Midbrain (tissue), 1 donor: ENCODE data around the gene DHRS12.
"Not testable (repeated sequence)": the region's sequence is repeated elsewhere in the genome, so short reads cannot be mapped to it uniquely, and the experiment has no call there.

Source experiments
- DNase-seq: peaks from one replicate; lab custom pipeline; 2025; lab: John Stamatoyannopoulos, UW

Gene DHRS12

DNA sequence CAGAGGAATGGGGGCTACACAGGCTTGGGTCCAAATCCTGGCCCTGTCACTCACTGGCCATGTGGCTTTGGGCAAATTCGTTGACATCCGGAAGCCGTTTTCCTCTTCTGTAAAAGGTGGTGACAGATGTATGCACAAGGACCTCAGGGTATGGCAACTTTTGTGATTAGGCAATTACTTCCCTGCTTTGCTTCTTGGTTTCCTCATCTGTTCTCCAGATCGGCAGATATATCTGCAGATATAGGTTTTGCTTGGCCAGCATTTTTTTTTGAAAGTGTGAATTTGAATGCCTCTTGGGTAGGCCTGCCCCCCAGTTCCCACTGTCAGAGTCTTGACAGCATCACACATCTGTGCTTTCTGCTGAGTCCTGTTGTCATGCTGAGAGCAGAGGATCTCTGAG lies 23.3 kb upstream of the DHRS12 start:
- no peak for DNase-seq

DNA sequence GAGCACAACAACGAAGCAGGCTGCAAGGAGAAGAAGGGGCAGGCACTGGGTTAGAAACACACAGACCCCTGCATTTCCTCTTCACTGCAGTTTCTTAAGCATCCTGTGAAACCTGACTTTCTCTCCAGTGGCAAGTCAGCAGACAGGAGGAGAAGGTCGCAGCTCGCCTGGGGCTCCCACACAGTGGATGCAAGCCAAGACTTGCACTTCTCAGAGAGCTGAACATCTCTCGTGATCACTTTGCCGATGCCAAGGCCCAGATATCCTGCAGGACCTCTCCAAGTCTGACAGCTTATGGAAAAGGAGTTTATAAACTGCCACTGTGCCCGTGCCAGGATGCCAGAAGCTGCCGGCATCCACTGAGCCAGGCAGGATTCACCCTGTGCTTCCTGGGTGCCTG lies 22.6 kb upstream of the DHRS12 start:
- DNase-seq, result no peak

DNA sequence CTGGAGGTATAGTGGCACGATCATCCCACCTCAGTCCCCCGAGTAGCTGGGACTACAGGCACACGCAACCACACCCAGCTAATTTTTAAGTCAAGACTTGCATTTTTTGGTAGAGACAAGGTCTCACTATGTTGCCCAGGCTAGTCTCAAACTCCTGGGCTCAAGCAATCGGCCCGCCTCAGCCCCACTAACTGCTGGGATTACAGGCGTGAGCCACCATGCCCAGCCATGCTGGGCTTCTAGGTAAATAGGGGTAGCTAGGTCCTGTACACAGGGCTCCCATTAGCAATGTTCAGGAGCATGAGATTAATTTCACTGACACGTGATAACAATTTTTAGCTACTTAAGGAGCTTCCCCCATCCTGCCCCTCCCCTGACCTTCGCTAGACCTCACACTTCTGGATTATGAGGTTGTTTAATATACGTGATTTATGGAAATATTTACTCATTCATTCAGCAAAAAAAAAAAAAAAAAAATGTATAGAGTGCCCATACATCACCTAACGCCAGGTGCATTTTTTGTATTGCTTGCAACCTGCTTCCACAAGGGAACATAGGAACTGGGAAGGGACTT lies 21.8 kb upstream of the DHRS12 start:
- no peak for DNase-seq

DNA sequence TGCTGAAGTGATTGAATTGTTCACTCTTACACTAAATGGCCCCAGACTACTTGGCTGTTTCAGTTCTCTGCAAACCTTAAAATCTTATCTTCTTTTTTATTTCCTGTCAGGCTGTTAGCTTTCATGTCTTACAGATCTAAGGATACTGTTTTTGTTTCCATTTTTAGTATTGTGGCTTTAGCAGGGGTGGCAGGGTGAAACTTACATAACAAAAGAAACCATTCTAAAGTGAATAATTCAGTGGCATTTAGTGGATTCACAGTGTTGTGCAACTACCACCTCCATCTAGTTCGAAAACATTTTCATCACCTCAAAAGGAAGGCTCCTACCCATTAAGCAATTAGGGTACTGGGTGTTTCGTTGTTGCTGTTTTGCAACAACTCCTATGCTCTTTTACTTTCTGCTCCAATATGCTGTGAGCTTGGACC lies 21.2 kb upstream of the DHRS12 start:
- no peak for DNase-seq

DNA sequence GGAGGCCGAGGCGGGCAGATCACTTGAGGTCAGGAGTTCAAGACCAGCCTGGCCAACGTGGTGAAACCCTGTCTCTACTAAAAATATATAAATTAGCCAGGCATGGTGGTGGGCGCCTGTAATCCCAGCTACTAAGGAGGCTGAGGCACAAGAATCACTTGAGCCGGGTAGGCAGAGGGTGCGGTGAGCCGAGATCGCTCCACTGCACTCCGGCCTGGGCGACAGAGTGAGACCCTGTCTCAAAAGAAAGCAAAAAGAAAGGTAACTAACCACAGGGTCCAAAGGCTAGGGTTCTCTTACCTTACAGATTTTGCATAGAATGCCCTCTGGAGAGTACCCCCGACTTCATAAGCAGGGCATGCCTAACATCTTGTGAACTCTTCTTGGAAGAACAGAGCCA lies 20.7 kb upstream of the DHRS12 start:
- DNase-seq, result not testable (repeated sequence)

DNA sequence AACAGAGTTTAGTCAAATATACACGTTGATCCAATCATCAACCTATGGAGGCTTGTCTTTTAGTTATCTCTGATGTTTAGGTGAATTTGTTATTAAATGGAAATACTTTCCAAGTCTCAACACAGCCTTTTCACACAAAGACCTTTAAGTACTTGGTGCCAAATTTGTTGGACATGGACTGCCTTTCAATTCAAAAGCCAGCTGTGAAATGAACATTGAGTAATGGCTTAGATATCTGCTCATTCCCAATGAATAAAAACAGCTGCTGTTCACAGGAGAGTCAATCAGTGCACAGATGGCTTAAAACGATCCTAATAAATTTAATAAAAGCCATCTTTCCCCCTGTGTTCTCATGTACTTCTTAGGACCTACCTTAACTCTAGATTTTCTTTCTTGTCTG lies 19.9 kb upstream of the DHRS12 start:
- no peak for DNase-seq

DNA sequence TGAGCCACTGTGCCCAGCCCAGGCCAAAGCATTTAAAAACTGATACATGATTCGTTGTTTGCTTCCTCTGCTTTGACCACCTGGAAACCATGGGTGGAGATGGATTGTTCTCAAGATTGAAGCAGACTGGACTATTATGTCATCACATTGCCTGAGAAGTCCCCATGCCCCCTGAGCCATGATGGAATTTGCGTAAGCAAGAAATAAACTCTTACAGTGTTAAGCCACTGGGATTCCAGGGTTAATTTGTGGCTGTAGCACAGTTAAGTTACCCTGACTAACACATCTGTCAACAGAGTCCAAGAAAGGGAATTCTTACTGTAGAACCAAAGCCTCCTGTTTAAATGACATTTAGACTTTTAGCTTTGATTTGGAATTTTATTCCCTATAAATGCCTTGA lies 19.4 kb upstream of the DHRS12 start:
- DNase-seq, result no peak

DNA sequence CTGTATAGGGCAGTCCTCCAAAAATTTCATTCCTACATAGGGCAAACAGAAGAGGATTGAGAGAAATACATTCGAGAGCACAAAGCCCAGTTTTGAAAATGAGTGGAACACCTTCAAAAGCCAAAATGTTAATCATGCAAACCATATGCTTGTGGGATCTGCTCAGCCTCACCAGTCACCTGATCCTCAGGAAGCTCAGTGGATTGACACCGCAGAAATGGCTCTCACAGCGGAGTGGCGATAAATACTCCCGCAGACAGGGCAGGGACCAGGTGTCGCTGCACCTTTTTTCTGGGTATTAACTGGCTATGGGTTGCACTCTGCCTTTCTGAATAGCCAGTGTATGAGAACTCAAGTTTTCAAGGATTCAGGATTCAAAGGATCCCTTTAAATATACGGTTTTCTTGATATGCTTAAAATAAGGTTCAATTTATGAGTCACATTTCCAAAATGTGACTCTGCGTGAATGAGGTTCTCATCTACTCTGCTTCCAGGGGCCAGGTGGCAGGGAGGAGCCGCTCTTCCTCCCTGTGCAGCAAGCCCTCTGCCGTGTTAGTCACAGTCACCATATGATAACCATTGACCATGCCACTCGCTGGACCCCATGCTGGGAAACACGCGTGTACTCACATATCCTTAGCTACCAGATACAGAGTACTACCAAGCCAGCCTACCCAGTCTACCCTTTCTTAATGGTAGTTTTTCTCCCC lies 18.3 kb upstream of the DHRS12 start:
- DNase-seq, result no peak

DNA sequence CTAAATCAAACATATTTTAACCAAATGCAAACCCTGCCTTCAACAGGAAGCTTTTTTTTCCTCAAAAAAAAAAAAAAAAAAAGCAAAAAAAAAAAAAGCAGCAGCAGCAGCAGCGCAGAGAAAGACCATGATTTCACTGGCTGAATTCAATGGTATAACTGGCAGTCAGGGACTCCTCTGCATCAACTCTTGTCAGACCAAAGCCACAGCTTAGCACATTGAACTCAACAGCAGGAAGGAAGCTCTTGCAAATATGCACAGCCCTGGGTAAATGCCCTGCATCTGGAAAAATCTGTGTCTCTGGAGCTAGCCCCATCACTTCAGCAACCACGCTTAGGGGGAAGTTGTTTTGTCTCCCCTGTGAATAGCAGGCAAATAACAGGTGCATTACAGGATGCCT lies 17.6 kb upstream of the DHRS12 start:
- DNase-seq, result no peak

DNA sequence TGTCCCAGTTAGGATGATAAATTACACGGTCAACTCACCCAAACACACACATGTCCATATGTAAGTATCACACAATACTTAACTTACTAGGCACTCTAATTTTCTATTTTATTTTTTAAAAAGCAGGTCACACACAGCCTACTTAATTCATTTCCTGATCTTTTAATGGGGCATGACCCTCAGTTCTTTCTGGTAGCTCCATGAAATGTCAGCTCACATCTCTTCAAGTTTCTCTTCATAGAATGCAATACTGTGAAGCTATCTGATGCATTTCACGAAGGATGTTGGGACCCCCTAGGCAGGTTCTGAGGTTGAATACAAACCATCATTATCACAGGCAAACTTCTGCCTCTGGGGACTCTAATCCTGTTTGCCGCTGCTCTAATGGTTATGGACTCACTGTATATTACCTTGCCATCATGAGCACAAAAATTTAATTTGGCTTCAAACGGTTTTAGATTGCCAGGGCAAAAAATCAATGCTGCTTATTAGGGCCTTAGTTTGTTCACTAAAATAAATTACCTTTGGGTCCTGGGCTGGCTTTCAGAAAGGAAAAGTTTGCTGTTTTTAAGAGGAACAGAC lies 16.1 kb upstream of the DHRS12 start:
- DNase-seq, result no peak

DNA sequence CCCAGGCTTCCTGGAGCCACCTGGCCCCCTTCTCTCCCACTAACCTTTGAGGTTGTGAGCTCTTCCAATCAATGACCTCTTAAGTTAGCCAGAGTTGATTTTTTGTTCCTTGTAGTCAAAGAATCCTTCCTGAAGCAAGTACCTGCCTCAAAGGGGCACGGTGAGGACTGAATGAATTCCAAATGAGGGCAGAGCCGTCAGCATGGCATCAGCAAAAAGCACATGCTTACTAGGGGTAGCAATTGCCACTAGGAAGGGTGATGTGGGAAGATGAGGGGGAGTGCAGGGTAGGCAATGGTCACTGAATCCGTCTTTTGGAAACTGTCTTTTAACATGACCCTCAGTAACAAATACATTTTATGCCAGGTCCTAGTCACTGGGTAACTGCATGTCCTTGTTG lies 15.6 kb upstream of the DHRS12 start:
- no peak for DNase-seq

DNA sequence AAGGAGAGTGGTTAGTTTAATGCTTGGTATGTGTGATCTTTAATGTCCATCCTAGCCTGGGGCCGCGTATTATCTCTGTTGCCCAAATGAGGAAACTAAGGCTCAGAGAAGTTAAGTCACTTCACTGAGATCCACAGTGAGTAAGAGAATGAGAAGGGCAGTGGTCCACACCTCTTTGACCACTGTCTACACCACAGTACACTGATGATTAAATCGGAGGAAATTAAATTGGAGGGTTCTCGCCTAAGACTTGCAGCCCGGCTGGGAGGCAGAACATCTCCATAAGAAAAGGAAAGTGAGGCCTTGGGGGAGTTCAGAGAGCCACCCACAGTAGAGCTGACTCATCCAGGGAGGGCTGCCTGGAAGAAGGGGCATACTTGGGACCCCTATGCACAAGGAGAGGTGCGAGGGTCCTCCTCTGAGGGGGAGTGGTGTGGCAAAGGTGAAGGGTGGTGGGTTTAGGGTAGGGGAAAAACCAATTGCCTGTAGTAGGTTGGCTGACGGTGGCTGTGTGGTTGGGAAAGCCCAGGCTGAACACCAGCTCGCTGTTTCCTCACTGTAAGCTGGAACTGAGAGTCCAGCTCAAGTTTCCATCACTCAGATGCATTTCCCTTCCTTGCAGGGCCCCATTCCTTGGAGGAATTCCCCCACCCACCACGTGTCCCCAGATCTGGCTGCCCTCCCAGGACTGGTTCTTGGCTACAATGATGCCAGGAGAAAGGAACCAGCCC lies 15.0 kb upstream of the DHRS12 start:
- peak; percentile 32 for DNase-seq

DNA sequence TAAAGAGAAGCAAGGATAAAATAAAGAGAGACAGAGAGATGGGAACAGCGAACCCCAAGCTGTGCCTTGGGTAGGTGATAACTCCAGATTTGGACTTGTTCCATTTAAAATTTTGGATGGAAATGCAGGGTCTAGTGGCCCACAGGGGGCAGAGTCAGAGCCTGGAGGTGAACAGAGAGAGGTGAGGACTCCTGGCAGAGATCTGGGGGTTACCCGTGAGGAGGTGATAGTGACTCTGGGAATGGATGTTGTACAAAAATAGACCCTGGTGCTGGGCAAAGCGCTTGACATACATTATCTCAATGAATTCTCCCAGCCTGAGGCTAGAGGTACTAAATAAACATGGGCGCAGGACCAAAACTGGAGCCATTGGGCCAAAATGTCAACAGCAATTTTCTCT lies 14.3 kb upstream of the DHRS12 start:
- no peak for DNase-seq

DNA sequence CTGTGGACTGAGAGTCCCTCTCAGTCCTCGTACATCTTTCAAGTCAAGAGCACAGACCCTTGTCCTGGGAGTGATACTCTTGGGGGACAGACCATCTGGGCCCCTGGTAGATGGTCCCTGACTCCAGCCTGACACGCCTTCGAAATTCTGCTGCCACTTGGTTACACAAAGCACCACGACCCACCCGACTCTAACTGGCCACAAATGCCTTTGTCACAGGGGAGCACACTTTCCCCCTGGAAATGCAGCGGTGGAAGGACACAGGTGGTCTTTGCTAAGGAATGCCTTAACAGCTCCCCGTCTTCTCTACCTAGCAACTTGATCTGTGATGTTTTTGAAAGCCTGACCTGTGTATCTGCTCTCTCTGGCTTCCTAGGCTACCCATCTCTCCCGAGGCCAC lies 13.8 kb upstream of the DHRS12 start:
- no peak for DNase-seq

DNA sequence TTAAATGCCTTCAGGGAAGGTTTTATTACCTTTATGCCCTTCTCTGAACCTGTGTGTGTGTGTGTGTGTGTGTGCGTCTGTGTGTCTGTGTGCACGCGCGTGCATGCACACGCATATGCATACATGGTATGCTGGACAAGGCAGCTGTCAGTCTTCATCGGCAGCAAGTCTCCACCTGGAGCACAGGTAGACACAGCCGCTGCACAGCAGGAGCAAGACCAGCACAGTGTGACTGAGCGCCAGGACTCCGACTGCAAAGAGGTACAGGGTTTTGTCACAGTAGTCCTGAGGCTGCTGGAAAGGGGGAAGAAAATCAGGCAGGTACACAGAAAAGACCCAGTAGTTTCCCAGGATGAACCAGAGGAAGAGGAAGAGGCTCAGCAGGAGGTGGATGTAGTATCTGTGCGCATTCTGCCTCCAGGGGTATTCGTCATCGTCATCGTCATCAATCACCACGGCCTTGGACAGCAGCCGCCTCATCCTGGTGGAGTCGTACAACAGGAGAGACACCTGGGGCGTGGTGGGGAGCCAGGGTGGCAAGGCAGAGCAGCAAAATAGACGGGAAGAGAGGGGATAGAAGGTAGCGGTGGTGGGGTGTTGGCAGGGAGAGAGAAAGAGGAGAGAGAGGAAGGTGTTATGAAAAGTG lies 12.8 kb upstream of the DHRS12 start:
- DNase-seq, result no peak

DNA sequence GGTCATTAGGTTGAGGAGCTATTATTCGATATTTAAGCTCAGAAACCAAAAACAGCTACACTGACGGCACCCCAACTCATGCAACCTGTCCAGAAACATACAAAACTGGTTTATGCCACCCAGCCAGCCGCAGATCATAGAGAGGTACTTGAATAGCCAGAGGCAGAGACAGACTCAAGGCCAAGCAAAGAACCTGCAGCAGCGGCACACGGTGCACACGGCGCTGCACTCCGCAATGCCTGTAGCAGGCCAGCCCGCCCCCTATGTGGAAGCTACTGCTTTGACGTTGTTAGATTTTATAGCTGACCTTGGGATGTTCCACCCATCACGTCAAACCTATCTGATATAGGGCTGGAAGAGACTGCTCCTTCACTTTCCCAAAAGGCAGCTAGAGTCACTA lies 11.9 kb upstream of the DHRS12 start:
- no peak for DNase-seq

DNA sequence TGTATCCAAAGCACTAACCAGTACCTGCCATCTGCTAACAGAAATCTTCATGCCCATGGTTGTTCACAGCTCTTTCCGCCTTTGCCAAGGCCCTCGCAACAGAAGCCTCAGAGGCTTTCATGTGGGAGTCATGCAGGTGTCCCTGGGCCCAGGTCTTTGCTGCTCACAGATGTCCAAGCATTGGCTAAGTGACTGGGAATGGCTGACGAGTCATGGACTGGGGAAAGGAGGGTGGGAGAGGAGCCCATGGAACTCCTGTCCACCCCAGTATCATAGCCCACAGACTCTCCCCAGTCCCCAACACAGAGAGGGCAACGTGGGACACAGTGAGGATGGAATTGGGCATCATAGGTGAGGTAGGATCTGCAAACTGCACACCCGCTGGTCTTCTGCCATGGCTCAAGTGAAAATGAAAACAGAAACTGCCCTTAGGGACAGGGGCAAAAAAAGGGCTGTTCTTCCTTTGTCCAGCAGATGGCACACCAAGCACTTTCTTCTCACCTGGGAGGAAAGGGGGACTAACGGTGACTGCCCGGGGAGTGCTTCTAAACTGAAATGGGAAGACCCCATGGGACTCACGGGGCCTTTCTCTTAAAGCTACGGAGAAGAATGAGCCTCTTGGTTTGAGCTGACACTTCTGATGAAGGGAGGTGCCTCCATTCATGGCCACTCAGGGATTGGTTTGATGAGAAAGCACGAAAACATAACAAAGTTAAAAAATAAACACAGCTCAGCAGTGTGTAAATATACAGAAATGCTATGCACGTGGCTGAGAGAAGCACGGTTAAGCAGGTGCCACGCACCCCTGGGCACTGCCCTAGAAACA lies 11.1 kb upstream of the DHRS12 start:
- peak; percentile 71 for DNase-seq

DNA sequence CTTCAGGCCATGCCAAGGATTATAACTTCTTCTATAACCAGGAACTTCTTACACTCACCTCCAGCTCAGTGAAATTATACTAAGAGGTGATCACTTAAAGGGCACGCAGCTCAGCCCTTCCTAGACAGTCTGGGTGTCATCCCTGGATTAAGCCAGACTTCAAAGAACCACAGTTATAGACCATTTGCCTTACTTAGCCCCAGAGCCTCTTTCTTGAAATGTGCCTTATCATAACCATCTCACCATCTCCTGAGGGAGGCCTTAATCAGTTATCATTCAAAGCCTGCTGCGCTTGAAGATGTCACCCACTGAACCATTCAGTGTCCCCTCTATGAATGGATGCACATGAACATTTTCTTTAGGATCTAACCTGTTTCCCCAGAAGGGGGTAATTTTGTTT lies 10.1 kb upstream of the DHRS12 start:
- no peak for DNase-seq

DNA sequence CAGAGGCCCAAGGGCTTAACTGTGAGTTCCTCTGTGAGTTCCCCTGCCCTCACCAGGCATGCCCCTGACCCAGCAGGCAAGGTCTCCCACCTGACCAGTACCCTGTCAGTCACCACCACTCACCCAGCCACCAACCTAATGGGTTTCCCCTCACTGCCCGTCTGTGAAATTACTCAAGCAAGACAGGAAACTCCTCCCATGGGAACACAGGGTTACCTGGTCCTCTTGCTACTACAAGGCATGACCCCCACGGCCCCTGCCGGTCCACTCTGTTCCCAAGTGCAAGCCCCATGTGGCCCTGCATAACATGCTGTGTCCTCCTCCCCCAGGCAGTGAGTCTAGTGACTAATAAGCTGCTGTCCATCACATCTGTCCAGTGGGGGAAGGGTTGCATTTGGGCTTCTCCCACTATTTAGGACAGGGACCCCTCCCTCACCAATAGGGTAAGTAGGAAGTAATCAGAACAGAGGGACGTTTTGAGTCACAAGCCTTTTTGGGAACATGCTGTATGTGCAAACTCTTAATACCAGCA lies 8.0 kb upstream of the DHRS12 start:
- no peak for DNase-seq

DNA sequence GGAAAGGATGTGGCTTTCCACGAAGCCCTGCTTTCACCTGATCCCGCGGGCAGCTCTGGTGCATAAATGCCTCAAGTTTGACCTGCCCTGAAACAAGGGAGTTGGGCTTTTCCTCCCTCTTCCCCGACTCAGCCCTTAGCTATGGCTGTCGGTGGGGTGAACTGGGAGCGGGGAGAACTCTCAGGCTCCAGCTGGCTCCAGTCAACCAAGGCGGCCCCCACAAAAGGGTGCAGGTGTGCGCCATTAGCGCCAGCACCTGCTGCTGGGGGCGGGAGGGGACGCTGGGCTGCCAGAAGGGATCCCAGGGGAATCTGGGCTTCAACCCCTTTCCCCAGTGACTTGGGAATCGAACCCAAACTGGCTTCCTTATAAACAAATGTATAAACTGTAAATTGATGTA lies 7.1 kb upstream of the DHRS12 start:
- DNase-seq, result no peak

DNA sequence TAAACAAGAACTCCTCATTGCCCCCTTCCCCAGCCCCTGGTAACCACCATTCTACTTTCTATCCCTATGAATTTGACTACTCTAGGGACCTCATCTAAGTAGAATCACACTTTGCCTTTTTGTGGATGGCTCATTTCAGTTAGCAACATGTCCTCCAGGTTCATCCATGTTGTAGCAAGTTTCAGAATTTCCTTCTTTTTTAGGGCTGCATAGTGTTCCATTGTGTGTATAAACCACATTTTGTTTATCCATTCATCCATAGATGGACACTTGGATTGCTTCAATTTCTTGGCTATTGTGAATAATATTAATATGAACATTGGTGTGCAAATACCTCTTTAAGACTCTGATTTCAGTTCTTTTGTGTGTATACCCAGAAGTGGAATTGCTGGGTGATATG lies 4.8 kb upstream of the DHRS12 start:
- no peak for DNase-seq
